K562 (cell line): ENCODE measurements around the gene MBD3. TPM values are rescaled to one million over a fixed set of nuclear protein-coding genes. Genes with fewer than 3 reads are reported as not detected.

ENCODE experiments used
- ATF7 ChIP-seq: fragments of 450-650 bp; IDR thresholded peaks from 2 replicates; pipeline ENCODE4 v1.7.1; 2014; ENCODE audit warnings: mild to moderate bottlenecking, moderate library complexity
- BRD9 ChIP-seq: fragments of 450-650 bp; IDR thresholded peaks from 2 replicates; pipeline ENCODE4 v1.6.1; 2018; ENCODE audit warnings: low read depth; ENCODE audit not compliant: partially characterized antibody
- ELF1 ChIP-seq: fragments of 200-800 bp; sonication (Bioruptor generic); IDR thresholded peaks from 2 replicates; pipeline ENCODE4 v1.6.1; 2016; ENCODE audit warnings: missing genetic modification characterization, missing compliant biosample characterization
- ESRRB ChIP-seq: fragments of 250-450 bp; sonication (Bioruptor Pico); IDR thresholded peaks from 2 replicates; pipeline ENCODE4 v1.5.0; 2020; ENCODE audit warnings: mild to moderate bottlenecking, moderate library complexity, borderline replicate concordance
- ETS2 ChIP-seq: IDR thresholded peaks from 2 replicates; pipeline ENCODE4 v1.6.1; 2016; ENCODE audit warnings: borderline replicate concordance, missing genetic modification characterization, mild to moderate bottlenecking, moderate library complexity, missing compliant biosample characterization; ENCODE audit not compliant: poor library complexity, severe bottlenecking
- FOXA3 ChIP-seq, 2 experiments: fragments of 450-650 bp in 1 of 2; sonication (generic) in 1 of 2; formaldehyde crosslinking; IDR thresholded peaks in 1 of 2; conservative IDR thresholded peaks in 1 of 2; 2 replicates each; pipeline versions ENCODE4 v1.4.0 to v1.8.0; 2020 to 2022; ENCODE audit warnings: mild to moderate bottlenecking in 2 of 2, missing genetic modification reagents in 1 of 2
- GTF2E2 ChIP-seq: fragments of 200-800 bp; sonication (Bioruptor generic); IDR thresholded peaks from 2 replicates; pipeline ENCODE4 v1.6.1; 2016; ENCODE audit warnings: missing genetic modification characterization, missing compliant biosample characterization
- HDGF ChIP-seq: fragments of 450-650 bp; IDR thresholded peaks from 2 replicates; pipeline ENCODE4 v1.6.1; 2016
- HNRNPUL1 ChIP-seq: fragments of 200-400 bp; formaldehyde crosslinking; IDR thresholded peaks from 2 replicates; pipeline ENCODE4 v1.6.1; 2017; ENCODE audit warnings: low read length
- MECOM ChIP-seq: fragments of 250-450 bp; sonication (Bioruptor Pico); IDR thresholded peaks from 2 replicates; pipeline ENCODE4 v1.8.0; 2022; ENCODE audit warnings: inconsistent platforms
- PHF8 ChIP-seq: fragments of 200-600 bp; sonication (generic); IDR thresholded peaks from 2 replicates; pipeline ENCODE4 v1.6.1; 2012; ENCODE audit warnings: mixed run types, mild to moderate bottlenecking, inconsistent platforms, low read length, moderate library complexity, borderline replicate concordance
- PML ChIP-seq: IDR thresholded peaks from 2 replicates; pipeline ENCODE4 v1.6.1; 2012; ENCODE audit warnings: low read length, inconsistent platforms
- RBBP5 ChIP-seq: fragments of 200-600 bp; sonication (generic); IDR thresholded peaks from 2 replicates; pipeline ENCODE4 v1.6.1; 2012; ENCODE audit warnings: borderline replicate concordance, mild to moderate bottlenecking, low read length, control low read depth, inconsistent platforms; ENCODE audit not compliant: insufficient read depth, poor library complexity, severe bottlenecking
- RBM39 ChIP-seq: fragments of 200-400 bp; formaldehyde crosslinking; optimal IDR thresholded peaks from 2 replicates; pipeline ENCODE3; 2018; ENCODE audit warnings: low read depth, low read length
- SMAD1 ChIP-seq: fragments of 150-350 bp; IDR thresholded peaks from 2 replicates; pipeline ENCODE4 v1.6.1; 2014; ENCODE audit warnings: low read length, low read depth; ENCODE audit not compliant: partially characterized antibody
- SRF ChIP-seq, 2 experiments: fragments of 250-450, 450-650 bp in 1 of 2; sonication (Bioruptor Pico) in 1 of 2; sonication (generic) in 1 of 2; formaldehyde crosslinking; IDR thresholded peaks; 2 replicates each; pipeline versions ENCODE4 v1.5.0 to v1.5.1; 2020 to 2022; ENCODE audit warnings: mild to moderate bottlenecking in 1 of 2, missing genetic modification reagents in 1 of 2
- SRSF9 ChIP-seq: fragments of 200-400 bp; formaldehyde crosslinking; IDR thresholded peaks from 2 replicates; pipeline ENCODE4 v1.6.1; 2017; ENCODE audit warnings: low read depth, low read length, borderline replicate concordance
- TCFL5 ChIP-seq: fragments of 250-450 bp; sonication (Bioruptor Pico); conservative IDR thresholded peaks from 2 replicates; pipeline ENCODE4 v1.6.1; 2021; ENCODE audit warnings: mild to moderate bottlenecking, moderate library complexity, matching md5 sums
- ZBTB26 ChIP-seq: fragments of 450-650 bp; formaldehyde crosslinking; IDR thresholded peaks from 2 replicates; pipeline ENCODE4 v1.4.0; 2022; ENCODE audit warnings: missing genetic modification characterization
- ZFP91 ChIP-seq: sonication (generic); formaldehyde crosslinking; IDR thresholded peaks from 2 replicates; pipeline ENCODE4 v1.8.0; 2022; ENCODE audit warnings: mild to moderate bottlenecking, missing genetic modification reagents
- ZNF140 ChIP-seq: fragments of 250-450 bp; sonication (Bioruptor Pico); IDR thresholded peaks from 2 replicates; pipeline ENCODE4 v1.8.0; 2021; ENCODE audit warnings: moderate library complexity, mild to moderate bottlenecking, inconsistent platforms
- ZNF232 ChIP-seq: sonication (generic); formaldehyde crosslinking; IDR thresholded peaks from 2 replicates; pipeline ENCODE4 v1.8.0; 2022; ENCODE audit warnings: mild to moderate bottlenecking, missing genetic modification reagents
- ZNF398 ChIP-seq: fragments of 250-450 bp; sonication (Bioruptor Pico); IDR thresholded peaks from 2 replicates; pipeline ENCODE4 v1.8.0; 2021; ENCODE audit warnings: moderate library complexity, mild to moderate bottlenecking, inconsistent platforms
- ZNF644 ChIP-seq: fragments of 200-800 bp; sonication (Bioruptor generic); IDR thresholded peaks from 2 replicates; pipeline ENCODE4 v1.6.1; 2016; ENCODE audit warnings: low read depth, missing genetic modification characterization, missing compliant biosample characterization
- polyA plus RNA-seq, 8 experiments: library from polyadenylated mRNA; depleted of rRNA in 4 of 8; stranded (reverse) in 5 of 8; unstranded in 3 of 8; fragments of >200 nt; fragmentation: Nextera tagmentation in 2 of 8; fragmentation: Illumina TruSeq in 1 of 8; extraction: Ambion mirVana in 2 of 8; extraction: Trizol in 1 of 8; gene quantifications; 2 replicates each; pipeline versions ENCODE4 v1.2.1 to v1.2.3, GENCODE V29; 2011 to 2014; ENCODE audit warnings: inconsistent platforms in 1 of 8, missing spikeins in 1 of 8
- total RNA-seq, 7 experiments: library from RNA; depleted of rRNA in 6 of 7; stranded (reverse); fragments of >200 nt in 6 of 7; fragmentation: Illumina TruSeq in 2 of 7; extraction: Trizol in 2 of 7; gene quantifications; 2 replicates each; pipeline versions ENCODE4 v1.2.1 to v1.2.3, GENCODE V29; 2011 to 2021; ENCODE audit warnings: low replicate concordance in 1 of 7

MBD3 gene
- total and polyA plus RNA-seq, 9 of the 15 experiments (the other 6 are each of a cell fraction or from before 2014, with no cell fraction given): 0.24 to 137 (median 30.9) TPM

- TF ChIP-seq ZNF398 (no peak), BRD9 (no peak), RBM39 (no peak), ZBTB26 (no peak), ZNF232 (CRISPR knock-in tag) (no peak), ELF1 (no peak), PHF8 (peak; percentile 91; the same call in 1 of the 2 replicates), SRF (CRISPR knock-in tag; IDR thresholded peaks at IDR 0.05) (no peak), FOXA3 (CRISPR knock-in tag; conservative IDR thresholded peaks at IDR 0.05 in 1 of 2, IDR thresholded peaks at IDR 0.05 in 1 of 2) (no peak), ZNF140 (CRISPR knock-in tag) (no peak), HNRNPUL1 (no peak), TCFL5 (CRISPR knock-in tag) (no peak), ETS2 (tag) (no peak), HDGF (no peak), GTF2E2 (tag) (peak; percentile 37; the same call in 1 of the 2 replicates), SRSF9 (no peak), ATF7 (peak; percentile 27; the same call in 1 of the 2 replicates), PML (peak; percentile 69; the same call in 1 of the 2 replicates), ZNF644 (no peak), MECOM (CRISPR knock-in tag) (no peak), ESRRB (CRISPR knock-in tag) (no peak), RBBP5 (peak; percentile 56), ZFP91 (CRISPR knock-in tag) (no peak), SMAD1 (no peak)
These were observed 476 bp downstream of the MBD3 start (continued) for GRCh38 chr19:1592024-1592754.
